ENCODE data around the gene CTIF. TPM values are rescaled to one million over a fixed set of nuclear protein-coding genes. Genes with fewer than 3 reads are reported as not detected.

The CTIF gene
- total RNA-seq, 1 donor from 2014 or later, result 15.0 TPM

DNA sequence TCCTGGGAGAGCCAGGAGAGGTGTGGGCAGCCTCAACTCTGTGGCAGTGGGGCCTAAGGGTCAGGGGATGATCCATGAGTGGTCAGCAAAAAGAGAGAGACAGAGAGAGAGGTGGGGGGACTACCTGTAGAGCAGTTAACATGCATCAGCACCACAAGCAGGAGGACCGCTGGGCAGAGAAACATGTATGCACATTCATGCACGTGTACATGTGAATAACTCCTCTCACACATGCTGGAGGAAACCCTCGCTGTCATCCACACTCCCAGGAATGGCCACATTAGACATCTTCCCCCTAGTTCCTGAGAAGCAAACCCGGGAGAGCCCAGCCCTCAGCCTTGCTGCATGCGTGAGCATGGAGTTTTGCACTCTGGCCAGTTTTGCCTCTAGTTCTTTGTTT lies 245.8 kb downstream of the CTIF start:
- H3K27me3 ChIP-seq (ENCODE audit: control insufficient read depth, insufficient read depth, low read length), result no peaks in the 10 kb centered on the region
- TF ChIP-seq, protein P1, sequence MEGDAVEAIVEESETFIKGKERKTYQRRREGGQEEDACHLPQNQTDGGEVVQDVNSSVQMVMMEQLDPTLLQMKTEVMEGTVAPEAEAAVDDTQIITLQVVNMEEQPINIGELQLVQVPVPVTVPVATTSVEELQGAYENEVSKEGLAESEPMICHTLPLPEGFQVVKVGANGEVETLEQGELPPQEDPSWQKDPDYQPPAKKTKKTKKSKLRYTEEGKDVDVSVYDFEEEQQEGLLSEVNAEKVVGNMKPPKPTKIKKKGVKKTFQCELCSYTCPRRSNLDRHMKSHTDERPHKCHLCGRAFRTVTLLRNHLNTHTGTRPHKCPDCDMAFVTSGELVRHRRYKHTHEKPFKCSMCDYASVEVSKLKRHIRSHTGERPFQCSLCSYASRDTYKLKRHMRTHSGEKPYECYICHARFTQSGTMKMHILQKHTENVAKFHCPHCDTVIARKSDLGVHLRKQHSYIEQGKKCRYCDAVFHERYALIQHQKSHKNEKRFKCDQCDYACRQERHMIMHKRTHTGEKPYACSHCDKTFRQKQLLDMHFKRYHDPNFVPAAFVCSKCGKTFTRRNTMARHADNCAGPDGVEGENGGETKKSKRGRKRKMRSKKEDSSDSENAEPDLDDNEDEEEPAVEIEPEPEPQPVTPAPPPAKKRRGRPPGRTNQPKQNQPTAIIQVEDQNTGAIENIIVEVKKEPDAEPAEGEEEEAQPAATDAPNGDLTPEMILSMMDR (IDR thresholded peaks at IDR 0.05; ENCODE audit: insufficient read depth, low read length, severe bottlenecking), result no peak
- H3K4me3 ChIP-seq (ENCODE audit: low read depth, low read length), result no peak overlapping the region
- peaks cover 23% of the 10 kb centered on the region for H3K36me3 ChIP-seq (ENCODE audit: control insufficient read depth, insufficient read depth, low read length)
- DNase-seq (ENCODE audit: low read depth), result no peak
- no peak for FAIRE-seq

DNA sequence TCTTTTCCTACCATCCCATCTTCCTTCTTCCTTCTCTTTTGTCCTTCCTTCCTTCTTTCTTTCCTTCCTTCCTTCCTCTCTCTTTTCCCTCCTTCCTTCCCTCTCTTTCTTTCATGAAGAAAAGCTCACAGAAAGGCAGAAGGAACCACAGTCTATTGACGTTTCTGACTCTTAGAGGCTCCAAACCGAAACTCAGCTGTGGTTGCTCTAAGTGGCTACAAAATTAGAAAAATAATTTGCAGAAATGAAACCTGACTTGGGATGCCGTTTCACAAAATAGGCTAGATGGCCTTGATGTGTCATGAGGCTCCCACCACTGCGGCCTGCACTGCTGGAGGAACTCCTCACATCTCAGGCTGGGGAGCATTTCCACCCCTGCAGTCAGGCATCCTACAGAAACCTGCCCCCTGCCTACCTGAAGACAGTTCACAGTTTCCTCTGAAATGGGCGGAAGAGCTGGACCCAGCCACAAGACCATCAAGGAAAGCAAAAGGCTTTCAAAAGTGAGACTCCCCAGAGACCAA lies 246.3 kb downstream of the CTIF start:
- TF ChIP-seq, protein P1 (IDR thresholded peaks at IDR 0.05; ENCODE audit: insufficient read depth, low read length, severe bottlenecking), result no peak
- Histone ChIP-seq H3K36me3 (ENCODE audit: control insufficient read depth, insufficient read depth, low read length) (peaks cover 21% of the 10 kb centered on the region), H3K27me3 (ENCODE audit: control insufficient read depth, insufficient read depth, low read length) (no peaks in the 10 kb centered on the region), H3K4me3 (ENCODE audit: low read depth, low read length) (no peak overlapping the region)
- FAIRE-seq, result no peak
- no peak for DNase-seq (ENCODE audit: low read depth)

DNA sequence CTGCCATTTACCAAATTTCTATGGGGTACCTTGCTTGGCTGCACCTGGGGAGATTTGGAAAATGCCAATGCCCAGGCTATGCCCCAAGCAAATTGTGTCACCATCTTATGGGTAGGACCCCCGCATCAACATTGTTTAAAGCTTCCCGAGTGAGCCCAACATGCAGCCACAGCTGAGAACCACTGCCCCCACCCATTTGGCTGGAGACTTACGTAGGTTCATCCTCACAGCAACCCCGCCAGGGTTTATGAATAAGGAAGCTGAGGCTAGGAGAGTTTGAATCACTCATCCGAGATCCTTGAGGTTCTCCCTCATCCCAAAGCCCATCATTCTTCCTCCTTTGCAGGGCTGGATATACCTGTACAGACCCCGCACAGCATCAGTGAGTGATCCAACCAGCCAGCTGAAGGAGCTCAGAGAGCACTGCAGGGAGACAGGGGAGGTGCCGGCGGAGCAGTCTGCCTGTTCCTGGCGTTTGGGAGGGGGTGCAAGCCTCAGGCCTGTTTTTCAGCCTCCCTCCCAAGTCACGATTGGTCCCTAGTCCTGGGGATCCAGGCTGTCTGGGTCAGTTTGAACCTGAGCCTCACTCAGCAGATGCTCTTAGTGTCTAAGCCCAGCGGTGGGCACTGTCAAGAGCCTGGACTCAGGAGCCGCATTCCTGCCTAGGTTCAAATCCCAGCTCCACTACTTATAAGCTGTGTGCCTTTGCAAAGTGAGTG lies 247.1 kb downstream of the CTIF start:
- FAIRE-seq, result no peak

DNA sequence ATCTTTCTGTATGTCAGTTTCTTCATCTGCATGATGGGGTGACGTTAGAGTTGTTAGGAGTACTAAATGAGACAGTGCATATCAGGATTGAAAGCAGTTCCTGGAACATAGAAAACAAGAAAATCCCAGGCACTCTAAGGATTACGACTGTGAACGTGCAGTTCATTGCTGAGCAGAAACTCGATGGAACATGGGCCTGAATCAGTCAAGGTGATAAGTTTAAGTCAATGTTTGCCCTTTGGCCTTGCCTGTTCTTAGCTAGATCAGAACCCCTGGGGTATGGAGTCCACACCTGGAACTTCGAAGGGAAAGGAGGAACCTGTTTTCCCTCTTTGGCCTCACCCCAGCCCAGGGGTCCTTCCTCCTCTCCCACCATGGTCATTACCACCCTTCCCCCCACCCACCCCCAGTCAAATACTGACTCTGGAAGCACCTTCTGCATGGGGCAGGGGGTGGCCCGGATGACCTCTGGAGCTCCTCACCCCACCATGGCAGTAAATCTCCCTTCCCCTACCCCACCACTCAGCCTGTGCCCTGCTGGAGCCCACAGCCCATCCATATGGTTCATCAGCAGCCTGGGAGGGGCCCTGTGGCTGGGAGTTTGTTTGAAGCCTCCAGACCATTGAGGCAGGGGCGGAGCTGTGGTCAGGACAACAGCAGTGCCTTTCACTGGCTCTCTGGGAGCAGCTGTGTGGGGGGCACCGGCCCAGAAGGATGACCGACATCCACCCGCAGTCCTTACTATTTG lies 247.8 kb downstream of the CTIF start:
- DNase-seq (ENCODE audit: low read depth) (no peak), FAIRE-seq (no peak)

More for the DNA sequence above, 247.1 kb downstream of the CTIF start:
- no peak overlapping the region for H3K4me3 ChIP-seq (ENCODE audit: low read depth, low read length)
- no peaks in the 10 kb centered on the region for H3K27me3 ChIP-seq (ENCODE audit: control insufficient read depth, insufficient read depth, low read length)
- DNase-seq (ENCODE audit: low read depth), result no peak
- TF ChIP-seq, protein P1 (IDR thresholded peaks at IDR 0.05; ENCODE audit: insufficient read depth, low read length, severe bottlenecking), result no peak
- peaks cover 21% of the 10 kb centered on the region for H3K36me3 ChIP-seq (ENCODE audit: control insufficient read depth, insufficient read depth, low read length)

DNA sequence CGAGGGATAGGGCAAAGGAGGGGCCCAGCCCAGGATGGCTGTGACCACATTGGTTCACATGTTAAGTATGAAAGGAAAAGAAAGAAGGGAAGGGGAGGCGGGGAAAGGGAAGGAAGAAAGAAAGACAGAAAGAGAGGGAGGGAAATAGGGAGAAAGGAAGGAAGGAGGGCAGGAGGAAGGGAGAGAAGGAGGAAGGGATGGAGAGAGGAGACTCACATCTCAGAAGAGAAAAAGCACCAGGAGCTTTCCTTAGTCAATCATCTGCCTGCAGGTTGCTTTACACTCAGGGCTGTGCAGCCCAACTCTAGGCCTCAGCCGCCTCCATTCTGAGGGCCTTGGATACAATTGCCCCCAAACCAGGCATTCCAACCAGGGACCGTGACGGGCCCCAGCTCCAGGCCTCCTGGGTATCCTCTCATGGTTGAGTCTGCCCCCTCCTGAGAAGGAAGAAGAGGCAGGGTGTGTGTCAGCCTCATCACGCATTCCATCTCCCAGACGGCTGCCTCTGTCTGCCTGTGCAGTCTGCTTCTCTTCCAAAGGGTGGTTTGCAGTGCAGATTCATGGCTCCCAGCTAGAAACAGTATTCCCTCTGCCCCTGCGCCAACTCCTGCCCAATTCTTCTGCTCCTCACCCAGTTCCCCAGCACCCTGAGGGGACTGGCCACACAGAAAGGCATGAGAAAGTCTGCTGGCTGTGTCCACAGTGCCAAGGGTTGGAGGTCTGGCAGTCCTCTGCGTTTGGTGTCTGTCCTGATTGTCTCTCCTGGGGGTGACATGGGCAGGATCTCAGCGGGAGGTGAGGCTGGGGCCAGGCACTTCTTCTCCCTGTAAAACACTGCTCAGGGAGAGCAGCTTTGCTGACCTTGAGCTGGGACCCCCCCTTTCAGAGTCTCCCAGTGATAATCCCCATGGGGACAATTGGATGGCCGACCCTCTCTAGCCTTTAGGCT lies 248.6 kb downstream of the CTIF start:
- no peak overlapping the region for H3K4me3 ChIP-seq (ENCODE audit: low read depth, low read length)
- FAIRE-seq, result no peak
- TF ChIP-seq, protein P1 (IDR thresholded peaks at IDR 0.05; ENCODE audit: insufficient read depth, low read length, severe bottlenecking), result no peak
- H3K36me3 ChIP-seq (ENCODE audit: control insufficient read depth, insufficient read depth, low read length), result peaks cover 19% of the 10 kb centered on the region
- DNase-seq (ENCODE audit: low read depth), result no peak
- H3K27me3 ChIP-seq (ENCODE audit: control insufficient read depth, insufficient read depth, low read length), result no peaks in the 10 kb centered on the region

More for the DNA sequence above, 247.8 kb downstream of the CTIF start:
- Histone ChIP-seq H3K36me3 (ENCODE audit: control insufficient read depth, insufficient read depth, low read length) (peaks cover 21% of the 10 kb centered on the region), H3K4me3 (ENCODE audit: low read depth, low read length) (no peak overlapping the region), H3K27me3 (ENCODE audit: control insufficient read depth, insufficient read depth, low read length) (no peaks in the 10 kb centered on the region)
- TF ChIP-seq, protein P1 (IDR thresholded peaks at IDR 0.05; ENCODE audit: insufficient read depth, low read length, severe bottlenecking), result no peak
